NOMO-1 treated with DMSO at 0.1 percent for 48 hours (cell line): ENCODE results near the gene RFXANK.

Experiments used
- DNase-seq: peaks from one replicate; lab custom pipeline; 2025; ENCODE audit not compliant: unreplicated experiment; lab: John Stamatoyannopoulos, UW

The RFXANK gene

GRCh38 chr19:19227217-19227616 is 35.2 kb downstream of the RFXANK start:
- no peak for DNase-seq

DNA sequence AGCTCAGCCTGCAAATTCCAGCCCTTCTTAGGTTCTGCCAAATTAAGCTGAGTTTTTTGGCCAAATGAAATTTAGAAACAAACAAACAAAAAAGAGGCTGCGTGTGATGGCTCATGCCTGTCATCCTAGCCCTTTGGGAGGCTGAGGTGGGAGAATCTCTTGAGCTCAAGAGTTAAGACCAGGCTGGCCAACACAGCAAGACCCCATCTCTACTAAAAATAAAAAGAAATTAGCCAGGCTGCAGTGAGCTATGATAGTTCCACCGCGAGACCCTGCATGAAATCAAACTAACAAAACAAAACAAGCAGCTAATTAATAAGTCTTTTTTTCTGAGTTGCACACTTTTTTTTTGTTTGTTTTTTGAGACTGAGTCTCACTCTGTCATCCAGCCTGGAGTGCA is 37.6 kb downstream of the RFXANK start:
- DNase-seq, result no peak

- no peak for DNase-seq
Measured at GRCh38 chr19:19230999-19231398, 38.9 kb downstream of the RFXANK start.

DNA sequence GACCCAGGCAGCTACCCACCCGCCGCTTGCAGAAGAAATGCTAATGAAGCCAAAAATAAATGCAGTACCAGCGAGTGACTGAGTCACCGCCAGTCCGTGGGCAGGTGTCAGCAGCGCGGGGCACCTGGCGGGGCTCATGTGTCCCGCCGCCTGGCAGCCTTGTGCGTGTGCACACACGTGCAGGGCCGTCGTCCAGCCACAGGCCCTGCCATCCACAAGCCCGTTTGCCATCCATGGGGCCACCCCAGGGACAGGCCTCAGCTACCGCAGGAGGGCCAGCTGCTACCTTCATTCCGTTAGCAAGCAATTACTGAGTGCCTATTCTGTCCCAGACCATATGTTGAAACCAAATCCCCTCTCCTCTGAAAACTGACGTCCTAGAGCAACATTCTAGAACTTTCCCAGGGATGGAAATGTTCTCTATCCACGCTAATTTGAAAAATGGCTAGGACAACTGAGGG is 40.2 kb downstream of the RFXANK start:
- no peak for DNase-seq

GRCh38 chr19:19234220-19234816 is 42.3 kb downstream of the RFXANK start:
- no peak for DNase-seq

- no peak for DNase-seq
Measured at GRCh38 chr19:19236173-19236572, 44.1 kb downstream of the RFXANK start.

- DNase-seq, result no peak
Measured at GRCh38 chr19:19238126-19238894, 46.3 kb downstream of the RFXANK start.

GRCh38 chr19:19239675-19240074 is 47.6 kb downstream of the RFXANK start:
- DNase-seq, result no peak

DNA sequence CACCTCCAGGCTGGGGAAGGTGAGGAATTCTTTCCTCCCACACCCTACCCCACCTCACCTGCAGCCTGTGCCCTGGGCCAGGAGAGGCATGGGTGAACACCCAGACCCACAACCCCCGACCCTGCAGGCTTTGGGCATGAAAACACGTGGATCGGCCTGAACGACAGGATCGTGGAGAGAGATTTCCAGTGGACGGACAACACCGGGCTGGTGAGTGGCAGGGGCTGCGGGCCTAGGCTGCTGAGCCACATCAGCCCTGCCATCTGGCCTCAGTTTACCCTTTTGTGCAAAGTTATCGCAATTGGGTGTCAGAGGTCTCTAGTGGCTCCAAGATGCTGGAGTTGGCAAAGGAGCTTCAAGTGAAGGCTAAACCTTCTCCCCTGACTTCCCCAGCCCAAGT is 48.4 kb downstream of the RFXANK start:
- no peak for DNase-seq

- no peak for DNase-seq
Measured at GRCh38 chr19:19250196-19250801, 58.2 kb downstream of the RFXANK start.
